ENCODE data around the gene MRAP2.
"Not testable (repeated sequence)": the region's sequence is repeated elsewhere in the genome, so short reads cannot be mapped to it uniquely, and the experiment has no call there.

MRAP2 gene

DNA sequence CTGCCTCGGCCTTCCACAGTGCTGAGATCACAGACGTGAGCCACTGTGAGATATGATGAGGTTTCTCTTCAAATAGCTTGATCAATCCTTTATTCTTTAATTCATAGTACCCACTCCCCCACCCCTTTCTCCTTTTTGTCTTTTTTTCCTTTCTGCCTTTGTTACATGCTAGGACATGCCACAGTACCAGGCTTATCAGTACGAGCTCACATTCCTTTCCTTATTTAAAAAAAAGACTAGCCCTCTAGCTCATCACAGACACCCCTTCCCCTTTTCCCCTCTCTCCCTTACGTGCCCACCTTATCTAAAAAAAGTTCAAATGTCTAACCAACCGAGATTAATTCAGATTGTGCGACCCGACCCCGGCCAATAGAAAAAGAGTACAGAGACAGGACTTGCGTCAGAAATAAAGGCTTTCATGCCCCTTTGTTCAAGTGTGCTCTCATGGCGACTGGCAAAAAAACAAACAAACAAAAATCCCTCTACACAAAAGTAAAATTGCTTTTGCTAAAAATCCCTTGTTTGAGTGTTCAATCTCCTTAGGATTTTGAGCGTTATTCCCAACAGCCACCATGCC, 49.2 kb downstream of the MRAP2 start (continued):
- TF ChIP-seq ZFP30 (CRISPR knock-in tag; IDR thresholded peaks at IDR 0.05), result no peak
- TF ChIP-seq ZFP3 (CRISPR knock-in tag; IDR thresholded peaks at IDR 0.05), result no peak

DNA sequence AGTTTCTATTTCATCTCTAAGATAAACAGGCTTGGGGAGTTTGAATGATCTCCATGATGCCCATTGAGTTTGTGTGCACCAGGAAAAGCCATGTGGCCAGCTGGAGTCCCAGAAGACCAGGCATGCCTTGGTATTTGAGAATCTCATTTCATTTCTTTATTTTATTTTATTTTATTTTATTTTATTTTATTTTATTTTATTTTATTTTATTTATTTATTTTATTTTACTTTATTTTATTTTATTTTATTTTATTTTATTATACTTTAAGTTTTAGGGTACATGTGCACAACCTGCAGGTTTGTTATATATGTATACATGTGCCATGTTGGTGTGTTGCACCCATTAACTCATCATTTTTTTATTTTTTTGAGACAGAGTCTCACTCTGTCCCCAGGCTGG, 51.1 kb downstream of the MRAP2 start:
- ATAC-seq, result not testable (repeated sequence)

DNA sequence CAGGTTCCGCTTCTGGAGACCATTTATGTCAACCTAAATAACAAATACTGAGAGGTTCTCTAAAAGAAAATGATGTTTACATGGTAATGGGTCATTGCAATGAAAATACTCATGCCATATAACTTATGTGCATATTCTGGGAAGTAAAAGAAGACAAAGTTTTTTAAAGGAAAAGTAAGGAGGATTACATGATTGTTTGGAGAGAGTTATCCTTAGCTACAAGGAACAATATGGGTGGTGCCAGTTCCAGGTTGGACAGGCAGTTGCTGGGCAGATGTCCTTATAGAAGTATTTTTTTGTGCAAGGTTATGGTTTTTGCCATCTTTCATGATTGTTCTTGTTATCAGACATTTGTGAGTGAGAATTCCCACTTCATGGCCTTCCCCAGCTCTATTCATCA, 52.5 kb downstream of the MRAP2 start:
- no peak for TF ChIP-seq ZNF70 (CRISPR knock-in tag; IDR thresholded peaks at IDR 0.05)
- TF ChIP-seq ESRRG (CRISPR knock-in tag; IDR thresholded peaks at IDR 0.05), result no peak
- no peak for TF ChIP-seq SNAI2 (CRISPR knock-in tag; IDR thresholded peaks at IDR 0.05)
- no peak for TF ChIP-seq ZNF8 (CRISPR knock-in tag; IDR thresholded peaks at IDR 0.05)
- no peak for ATAC-seq

DNA sequence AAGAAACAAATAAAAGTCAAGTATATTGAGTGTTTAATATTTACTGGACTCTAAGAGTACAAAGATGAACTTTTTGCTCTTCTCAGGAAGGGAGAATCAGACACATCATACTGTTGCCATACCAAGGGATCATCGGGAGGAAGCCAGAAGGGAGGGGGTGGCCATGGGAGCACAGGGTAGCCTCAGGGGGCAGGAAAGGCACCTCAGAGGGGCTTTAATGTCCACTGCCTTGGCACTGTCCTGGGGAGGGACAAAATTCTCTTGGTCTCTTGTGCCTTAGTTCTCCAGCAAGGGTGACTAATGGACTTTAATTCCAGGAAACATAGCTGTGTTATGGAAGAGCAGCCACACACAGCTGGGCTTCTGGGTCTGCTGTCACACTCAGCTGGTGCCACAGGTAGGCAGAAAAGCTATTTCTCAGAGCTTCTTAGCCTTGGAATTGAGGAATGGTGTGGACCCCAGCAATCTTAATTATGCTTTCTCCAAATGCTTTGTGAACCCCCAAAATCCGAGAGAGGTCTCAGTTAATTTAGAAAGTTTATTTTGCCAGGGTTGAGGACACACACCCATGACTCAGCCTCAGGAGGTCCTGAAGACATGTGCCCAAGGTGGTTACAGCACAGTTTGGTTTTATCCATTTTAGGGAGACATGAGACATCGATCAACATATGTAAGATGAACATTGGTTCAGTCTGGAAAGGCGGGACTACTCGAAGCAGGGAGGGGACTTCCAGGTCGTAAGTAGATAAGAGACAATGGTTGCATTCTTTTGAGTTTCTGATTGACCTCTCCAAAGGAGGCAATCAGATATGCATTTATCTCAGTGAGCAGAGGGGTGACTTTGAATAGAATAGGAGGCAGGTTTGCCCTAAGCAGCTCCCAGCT, 53.2 kb downstream of the MRAP2 start:
- TF ChIP-seq ZNF8 (CRISPR knock-in tag; IDR thresholded peaks at IDR 0.05), result no peak
- TF ChIP-seq GLIS3 (CRISPR knock-in tag; IDR thresholded peaks at IDR 0.05), result no peak
- TF ChIP-seq, protein P1, sequence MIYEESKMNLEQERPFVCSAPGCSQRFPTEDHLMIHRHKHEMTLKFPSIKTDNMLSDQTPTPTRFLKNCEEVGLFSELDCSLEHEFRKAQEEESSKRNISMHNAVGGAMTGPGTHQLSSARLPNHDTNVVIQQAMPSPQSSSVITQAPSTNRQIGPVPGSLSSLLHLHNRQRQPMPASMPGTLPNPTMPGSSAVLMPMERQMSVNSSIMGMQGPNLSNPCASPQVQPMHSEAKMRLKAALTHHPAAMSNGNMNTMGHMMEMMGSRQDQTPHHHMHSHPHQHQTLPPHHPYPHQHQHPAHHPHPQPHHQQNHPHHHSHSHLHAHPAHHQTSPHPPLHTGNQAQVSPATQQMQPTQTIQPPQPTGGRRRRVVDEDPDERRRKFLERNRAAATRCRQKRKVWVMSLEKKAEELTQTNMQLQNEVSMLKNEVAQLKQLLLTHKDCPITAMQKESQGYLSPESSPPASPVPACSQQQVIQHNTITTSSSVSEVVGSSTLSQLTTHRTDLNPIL (CRISPR knock-in tag; IDR thresholded peaks at IDR 0.05; ENCODE audit: low read depth), result no peak
- TF ChIP-seq TOX (CRISPR knock-in tag; IDR thresholded peaks at IDR 0.05; ENCODE audit: borderline replicate concordance), result no peak
- no peak for TF ChIP-seq OSR1 (CRISPR knock-in tag; IDR thresholded peaks at IDR 0.05)
- no peak for TF ChIP-seq ISL1 (CRISPR knock-in tag; IDR thresholded peaks at IDR 0.05)
- TF ChIP-seq TCF4 (CRISPR knock-in tag; IDR thresholded peaks at IDR 0.05; ENCODE audit: borderline replicate concordance), result no peak
- no peak for TF ChIP-seq ESRRG (CRISPR knock-in tag; IDR thresholded peaks at IDR 0.05)
- TF ChIP-seq, protein P2, sequence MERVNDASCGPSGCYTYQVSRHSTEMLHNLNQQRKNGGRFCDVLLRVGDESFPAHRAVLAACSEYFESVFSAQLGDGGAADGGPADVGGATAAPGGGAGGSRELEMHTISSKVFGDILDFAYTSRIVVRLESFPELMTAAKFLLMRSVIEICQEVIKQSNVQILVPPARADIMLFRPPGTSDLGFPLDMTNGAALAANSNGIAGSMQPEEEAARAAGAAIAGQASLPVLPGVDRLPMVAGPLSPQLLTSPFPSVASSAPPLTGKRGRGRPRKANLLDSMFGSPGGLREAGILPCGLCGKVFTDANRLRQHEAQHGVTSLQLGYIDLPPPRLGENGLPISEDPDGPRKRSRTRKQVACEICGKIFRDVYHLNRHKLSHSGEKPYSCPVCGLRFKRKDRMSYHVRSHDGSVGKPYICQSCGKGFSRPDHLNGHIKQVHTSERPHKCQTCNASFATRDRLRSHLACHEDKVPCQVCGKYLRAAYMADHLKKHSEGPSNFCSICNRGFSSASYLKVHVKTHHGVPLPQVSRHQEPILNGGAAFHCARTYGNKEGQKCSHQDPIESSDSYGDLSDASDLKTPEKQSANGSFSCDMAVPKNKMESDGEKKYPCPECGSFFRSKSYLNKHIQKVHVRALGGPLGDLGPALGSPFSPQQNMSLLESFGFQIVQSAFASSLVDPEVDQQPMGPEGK (CRISPR knock-in tag; IDR thresholded peaks at IDR 0.05; ENCODE audit: borderline replicate concordance), result no peak
- TF ChIP-seq ARNTL (CRISPR knock-in tag; IDR thresholded peaks at IDR 0.05; ENCODE audit: borderline replicate concordance, low read depth), result no peak
- TF ChIP-seq, protein P3, sequence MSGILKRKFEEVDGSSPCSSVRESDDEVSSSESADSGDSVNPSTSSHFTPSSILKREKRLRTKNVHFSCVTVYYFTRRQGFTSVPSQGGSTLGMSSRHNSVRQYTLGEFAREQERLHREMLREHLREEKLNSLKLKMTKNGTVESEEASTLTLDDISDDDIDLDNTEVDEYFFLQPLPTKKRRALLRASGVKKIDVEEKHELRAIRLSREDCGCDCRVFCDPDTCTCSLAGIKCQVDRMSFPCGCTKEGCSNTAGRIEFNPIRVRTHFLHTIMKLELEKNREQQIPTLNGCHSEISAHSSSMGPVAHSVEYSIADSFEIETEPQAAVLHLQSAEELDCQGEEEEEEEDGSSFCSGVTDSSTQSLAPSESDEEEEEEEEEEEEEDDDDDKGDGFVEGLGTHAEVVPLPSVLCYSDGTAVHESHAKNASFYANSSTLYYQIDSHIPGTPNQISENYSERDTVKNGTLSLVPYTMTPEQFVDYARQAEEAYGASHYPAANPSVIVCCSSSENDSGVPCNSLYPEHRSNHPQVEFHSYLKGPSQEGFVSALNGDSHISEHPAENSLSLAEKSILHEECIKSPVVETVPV (CRISPR knock-in tag; IDR thresholded peaks at IDR 0.05), result no peak
- no peak for ATAC-seq

DNA sequence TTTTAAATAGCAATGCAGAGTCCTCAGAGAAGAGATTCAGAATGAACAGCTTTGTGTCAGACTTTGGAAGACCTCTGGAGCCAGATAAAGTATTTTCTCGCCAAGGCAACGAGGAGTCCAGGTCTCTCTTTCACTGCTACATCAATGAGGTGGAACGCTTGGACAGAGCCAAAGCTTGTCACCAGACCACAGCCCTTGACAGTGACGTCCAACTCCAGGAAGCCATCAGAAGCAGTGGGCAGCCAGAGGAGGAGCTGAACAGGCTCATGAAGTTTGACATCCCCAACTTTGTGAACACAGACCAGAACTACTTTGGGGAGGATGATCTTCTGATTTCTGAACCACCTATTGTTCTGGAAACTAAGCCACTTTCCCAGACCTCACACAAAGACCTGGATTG, 55.5 kb downstream of the MRAP2 start:
- no peak for ATAC-seq
- TF ChIP-seq GLIS3 (CRISPR knock-in tag; IDR thresholded peaks at IDR 0.05) (no peak), ARNTL (CRISPR knock-in tag; IDR thresholded peaks at IDR 0.05; ENCODE audit: borderline replicate concordance, low read depth) (no peak), OSR1 (CRISPR knock-in tag; IDR thresholded peaks at IDR 0.05) (no peak), ZC3H10 (CRISPR knock-in tag; IDR thresholded peaks at IDR 0.05) (no peak), ZNF8 (CRISPR knock-in tag; IDR thresholded peaks at IDR 0.05) (no peak), CSDC2 (CRISPR knock-in tag; IDR thresholded peaks at IDR 0.05) (no peak), RARB (CRISPR knock-in tag; IDR thresholded peaks at IDR 0.05) (no peak), TCF4 (CRISPR knock-in tag; IDR thresholded peaks at IDR 0.05; ENCODE audit: borderline replicate concordance) (no peak), TOX (CRISPR knock-in tag; IDR thresholded peaks at IDR 0.05; ENCODE audit: borderline replicate concordance) (no peak), ZFP30 (CRISPR knock-in tag; IDR thresholded peaks at IDR 0.05) (no peak), ZNF565 (CRISPR knock-in tag; conservative IDR thresholded peaks at IDR 0.05; ENCODE audit: low read depth) (no peak), BACH2 (CRISPR knock-in tag; IDR thresholded peaks at IDR 0.05; ENCODE audit: borderline replicate concordance) (no peak), ISL1 (CRISPR knock-in tag; IDR thresholded peaks at IDR 0.05) (no peak), PPARA (CRISPR knock-in tag; IDR thresholded peaks at IDR 0.05; ENCODE audit: borderline replicate concordance) (no peak), ZFP3 (CRISPR knock-in tag; IDR thresholded peaks at IDR 0.05) (no peak)
- TF ChIP-seq, protein P3 (CRISPR knock-in tag; IDR thresholded peaks at IDR 0.05), result no peak
- TF ChIP-seq, protein P4, sequence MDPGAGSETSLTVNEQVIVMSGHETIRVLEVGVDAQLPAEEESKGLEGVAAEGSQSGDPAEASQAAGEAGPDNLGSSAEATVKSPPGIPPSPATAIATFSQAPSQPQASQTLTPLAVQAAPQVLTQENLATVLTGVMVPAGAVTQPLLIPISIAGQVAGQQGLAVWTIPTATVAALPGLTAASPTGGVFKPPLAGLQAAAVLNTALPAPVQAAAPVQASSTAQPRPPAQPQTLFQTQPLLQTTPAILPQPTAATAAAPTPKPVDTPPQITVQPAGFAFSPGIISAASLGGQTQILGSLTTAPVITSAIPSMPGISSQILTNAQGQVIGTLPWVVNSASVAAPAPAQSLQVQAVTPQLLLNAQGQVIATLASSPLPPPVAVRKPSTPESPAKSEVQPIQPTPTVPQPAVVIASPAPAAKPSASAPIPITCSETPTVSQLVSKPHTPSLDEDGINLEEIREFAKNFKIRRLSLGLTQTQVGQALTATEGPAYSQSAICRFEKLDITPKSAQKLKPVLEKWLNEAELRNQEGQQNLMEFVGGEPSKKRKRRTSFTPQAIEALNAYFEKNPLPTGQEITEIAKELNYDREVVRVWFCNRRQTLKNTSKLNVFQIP (CRISPR knock-in tag; IDR thresholded peaks at IDR 0.05; ENCODE audit: borderline replicate concordance, low read depth), result no peak
- TF ChIP-seq, protein P5, sequence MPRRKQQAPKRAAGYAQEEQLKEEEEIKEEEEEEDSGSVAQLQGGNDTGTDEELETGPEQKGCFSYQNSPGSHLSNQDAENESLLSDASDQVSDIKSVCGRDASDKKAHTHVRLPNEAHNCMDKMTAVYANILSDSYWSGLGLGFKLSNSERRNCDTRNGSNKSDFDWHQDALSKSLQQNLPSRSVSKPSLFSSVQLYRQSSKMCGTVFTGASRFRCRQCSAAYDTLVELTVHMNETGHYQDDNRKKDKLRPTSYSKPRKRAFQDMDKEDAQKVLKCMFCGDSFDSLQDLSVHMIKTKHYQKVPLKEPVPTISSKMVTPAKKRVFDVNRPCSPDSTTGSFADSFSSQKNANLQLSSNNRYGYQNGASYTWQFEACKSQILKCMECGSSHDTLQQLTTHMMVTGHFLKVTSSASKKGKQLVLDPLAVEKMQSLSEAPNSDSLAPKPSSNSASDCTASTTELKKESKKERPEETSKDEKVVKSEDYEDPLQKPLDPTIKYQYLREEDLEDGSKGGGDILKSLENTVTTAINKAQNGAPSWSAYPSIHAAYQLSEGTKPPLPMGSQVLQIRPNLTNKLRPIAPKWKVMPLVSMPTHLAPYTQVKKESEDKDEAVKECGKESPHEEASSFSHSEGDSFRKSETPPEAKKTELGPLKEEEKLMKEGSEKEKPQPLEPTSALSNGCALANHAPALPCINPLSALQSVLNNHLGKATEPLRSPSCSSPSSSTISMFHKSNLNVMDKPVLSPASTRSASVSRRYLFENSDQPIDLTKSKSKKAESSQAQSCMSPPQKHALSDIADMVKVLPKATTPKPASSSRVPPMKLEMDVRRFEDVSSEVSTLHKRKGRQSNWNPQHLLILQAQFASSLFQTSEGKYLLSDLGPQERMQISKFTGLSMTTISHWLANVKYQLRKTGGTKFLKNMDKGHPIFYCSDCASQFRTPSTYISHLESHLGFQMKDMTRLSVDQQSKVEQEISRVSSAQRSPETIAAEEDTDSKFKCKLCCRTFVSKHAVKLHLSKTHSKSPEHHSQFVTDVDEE (CRISPR knock-in tag; IDR thresholded peaks at IDR 0.05), result no peak

Data from SK-N-SH treated with all-trans-retinoic acid at 6 μM for 48 hours (cell line).